SH-SY5Y (cell line): Measurements from ENCODE around the gene MLN.

Experiments
- GATA2 ChIP-seq: IDR thresholded peaks from 2 replicates; pipeline ENCODE4 v1.6.1; 2011; ENCODE audit warnings: mild to moderate bottlenecking, low read depth, low read length
- GATA3 ChIP-seq: IDR thresholded peaks from 2 replicates; pipeline ENCODE4 v1.6.1; 2011; ENCODE audit warnings: low read depth, mild to moderate bottlenecking, low read length, moderate library complexity

DNA sequence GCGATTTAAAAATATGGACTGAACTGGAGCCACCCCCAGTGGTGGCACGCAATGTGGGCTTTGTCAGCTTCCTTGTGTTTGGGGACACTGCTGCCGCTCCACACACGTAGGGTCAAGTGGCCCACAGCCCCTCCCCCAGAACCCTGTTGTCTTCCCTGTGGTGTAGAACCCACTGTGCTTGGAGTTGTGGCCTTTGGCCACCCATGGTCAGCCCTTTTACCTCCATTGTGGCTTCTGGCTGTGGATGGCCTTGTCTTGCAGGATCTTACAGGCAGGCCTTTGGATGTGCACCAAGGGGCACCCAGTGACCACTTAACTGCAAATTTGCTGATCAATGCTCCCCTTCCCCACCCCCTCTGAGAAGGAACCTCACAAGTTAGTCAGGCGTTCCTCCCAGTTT is 12.9 kb downstream of the MLN start:
- TF ChIP-seq GATA3 (no peak), GATA2 (no peak)
